Central memory CD8-positive, alpha-beta T cell (primary cell): ENCODE data around the gene MUC2.

Experiments used
- ATAC-seq: fragments of 150-1000 bp; cut with Tn5 transposase; replicated peaks from 2 replicates; pipeline ENCODE4 v1.10.0; 2022; ENCODE audit warnings: mild to moderate bottlenecking, moderate FRiP score, moderate number of reproducible peaks; ENCODE audit not compliant: poor library complexity, severe bottlenecking; ENCODE audit errors: extremely low read depth
- DNase-seq, 2 donors: peaks; one replicate each; pipeline ENCODE4 v3.0.0; 2021; ENCODE audit warnings: low spot score in 2 of 2
- H3K27ac Mint-ChIP-seq: one replicate; pipeline ENCODE4 v1.8.0; 2022; ENCODE audit warnings: low read depth, mild to moderate bottlenecking, moderate library complexity, mixed read lengths
- H3K27me3 Mint-ChIP-seq: one replicate; pipeline ENCODE4 v1.8.0; 2022; ENCODE audit warnings: mixed read lengths
- H3K36me3 Mint-ChIP-seq: one replicate; pipeline ENCODE4 v1.8.0; 2022; ENCODE audit warnings: mild to moderate bottlenecking, moderate library complexity, mixed read lengths; ENCODE audit not compliant: insufficient read depth
- H3K4me1 Mint-ChIP-seq: one replicate; pipeline ENCODE4 v1.8.0; 2022; ENCODE audit warnings: mixed read lengths
- H3K4me3 Mint-ChIP-seq: one replicate; pipeline ENCODE4 v1.8.0; 2022; ENCODE audit warnings: mild to moderate bottlenecking, moderate library complexity, mixed read lengths
- H3K9me3 Mint-ChIP-seq: one replicate; pipeline ENCODE4 v1.8.0; 2022; ENCODE audit warnings: mixed read lengths

Gene MUC2

GRCh38 chr11:1074244-1075221 lies at the start of gene MUC2:
MUC2 (plus strand) TSS chr11:1074874.
- H3K9me3 Mint-ChIP-seq, result no peaks in the 10 kb centered on the region
- H3K4me3 Mint-ChIP-seq, result no peak within 1 kb of the TSS
- H3K27me3 Mint-ChIP-seq, result peaks cover 9% of the 10 kb centered on the region
- H3K4me1 Mint-ChIP-seq, result no peaks in the 10 kb centered on the region
- no peak for ATAC-seq
- no peak within 1 kb of the TSS for H3K27ac Mint-ChIP-seq
- DNase-seq, result no peak
- peaks cover 2% of the 10 kb centered on the region for H3K36me3 Mint-ChIP-seq

GRCh38 chr11:1025410-1026162 lies 49.1 kb upstream of the MUC2 start:
- Mint-ChIP-seq H3K9me3 (no peaks in the 10 kb centered on the region), H3K36me3 (peaks cover 5% of the 10 kb centered on the region), H3K27me3 (no peaks in the 10 kb centered on the region), H3K4me3 (no peak overlapping the region), H3K4me1 (peaks cover 5% of the 10 kb centered on the region), H3K27ac (no peak overlapping the region)
- no peak for DNase-seq
- ATAC-seq, result no peak

GRCh38 chr11:1026163-1026450 lies 48.6 kb upstream of the MUC2 start:
- H3K9me3 Mint-ChIP-seq, result no peaks in the 10 kb centered on the region
- H3K27me3 Mint-ChIP-seq, result no peaks in the 10 kb centered on the region
- DNase-seq (no peak), ATAC-seq (no peak)
- H3K4me1 Mint-ChIP-seq, result peaks cover 5% of the 10 kb centered on the region
- H3K4me3 Mint-ChIP-seq, result no peak overlapping the region
- peaks cover 6% of the 10 kb centered on the region for H3K36me3 Mint-ChIP-seq
- H3K27ac Mint-ChIP-seq, result no peak overlapping the region

GRCh38 chr11:1026641-1027482 lies 47.8 kb upstream of the MUC2 start:
- no peak for ATAC-seq
- Mint-ChIP-seq H3K4me1 (peaks cover 5% of the 10 kb centered on the region), H3K27ac (no peak overlapping the region), H3K27me3 (no peaks in the 10 kb centered on the region), H3K9me3 (no peaks in the 10 kb centered on the region), H3K4me3 (no peak overlapping the region), H3K36me3 (peaks cover 9% of the 10 kb centered on the region)
- DNase-seq, result no peak

GRCh38 chr11:1027483-1028290 lies 47.0 kb upstream of the MUC2 start:
- H3K4me1 Mint-ChIP-seq, result peaks cover 5% of the 10 kb centered on the region
- H3K4me3 Mint-ChIP-seq, result no peak overlapping the region
- peaks cover 9% of the 10 kb centered on the region for H3K36me3 Mint-ChIP-seq
- no peaks in the 10 kb centered on the region for H3K27me3 Mint-ChIP-seq
- ATAC-seq (no peak), DNase-seq (no peak)
- no peak overlapping the region for H3K27ac Mint-ChIP-seq
- H3K9me3 Mint-ChIP-seq, result peaks cover 5% of the 10 kb centered on the region

GRCh38 chr11:1028291-1028540 lies 46.5 kb upstream of the MUC2 start:
- Mint-ChIP-seq H3K4me1 (peaks cover under 1% of the 10 kb centered on the region), H3K27ac (no peak overlapping the region), H3K27me3 (no peaks in the 10 kb centered on the region), H3K36me3 (peaks cover 9% of the 10 kb centered on the region), H3K4me3 (no peak overlapping the region), H3K9me3 (peaks cover 5% of the 10 kb centered on the region)
- no peak for DNase-seq
- no peak for ATAC-seq

- Mint-ChIP-seq H3K27ac (no peak overlapping the region), H3K4me1 (no peaks in the 10 kb centered on the region), H3K9me3 (peaks cover 5% of the 10 kb centered on the region), H3K4me3 (no peak overlapping the region), H3K36me3 (peaks cover 9% of the 10 kb centered on the region), H3K27me3 (no peaks in the 10 kb centered on the region)
- DNase-seq (no peak), ATAC-seq (no peak)
These were observed 46.1 kb upstream of the MUC2 start for GRCh38 chr11:1028616-1029015.

GRCh38 chr11:1029051-1029450 lies 45.6 kb upstream of the MUC2 start:
- Mint-ChIP-seq H3K4me1 (no peaks in the 10 kb centered on the region), H3K4me3 (no peak overlapping the region), H3K36me3 (peaks cover 11% of the 10 kb centered on the region), H3K27ac (no peak overlapping the region), H3K9me3 (peaks cover 5% of the 10 kb centered on the region), H3K27me3 (no peaks in the 10 kb centered on the region)
- ATAC-seq, result no peak
- DNase-seq, result no peak

GRCh38 chr11:1029654-1030053 lies 45.0 kb upstream of the MUC2 start:
- H3K4me1 Mint-ChIP-seq, result no peaks in the 10 kb centered on the region
- H3K4me3 Mint-ChIP-seq, result no peak overlapping the region
- DNase-seq, result no peak
- peaks cover 5% of the 10 kb centered on the region for H3K9me3 Mint-ChIP-seq
- H3K27ac Mint-ChIP-seq, result no peak overlapping the region
- no peak for ATAC-seq
- peaks cover 11% of the 10 kb centered on the region for H3K36me3 Mint-ChIP-seq
- no peaks in the 10 kb centered on the region for H3K27me3 Mint-ChIP-seq

GRCh38 chr11:1030086-1030485 lies 44.6 kb upstream of the MUC2 start:
- Mint-ChIP-seq H3K4me1 (no peaks in the 10 kb centered on the region), H3K9me3 (peaks cover 5% of the 10 kb centered on the region), H3K36me3 (peaks cover 11% of the 10 kb centered on the region), H3K27ac (no peak overlapping the region), H3K27me3 (no peaks in the 10 kb centered on the region), H3K4me3 (no peak overlapping the region)
- no peak for ATAC-seq
- DNase-seq, result no peak

GRCh38 chr11:1030556-1030955 lies 44.1 kb upstream of the MUC2 start:
- Mint-ChIP-seq H3K9me3 (peaks cover 5% of the 10 kb centered on the region), H3K4me3 (no peak overlapping the region)
- no peak for ATAC-seq

More at GRCh38 chr11:1030556-1030955, 44.1 kb upstream of the MUC2 start:
- no peak overlapping the region for H3K27ac Mint-ChIP-seq
- no peaks in the 10 kb centered on the region for H3K4me1 Mint-ChIP-seq
- DNase-seq, result no peak
- no peaks in the 10 kb centered on the region for H3K27me3 Mint-ChIP-seq
- peaks cover 11% of the 10 kb centered on the region for H3K36me3 Mint-ChIP-seq
